Retinal pigment epithelial cell (primary cell): ENCODE measurements around the gene FAM83E.

Experiments
- DNase-seq: peaks from one replicate; pipeline ENCODE4 v3.0.0-alpha.2; 2010; ENCODE audit warnings: low read depth
- H3K4me3 ChIP-seq: 2 replicates; pipeline ENCODE4 v1.5.1; 2011; ENCODE audit warnings: mild to moderate bottlenecking, low read length, control low read depth, moderate library complexity
- TF ChIP-seq, protein P1 (sequence below): conservative IDR thresholded peaks from 2 replicates; pipeline ENCODE4 v1.5.1; 2011; ENCODE audit warnings: low read depth, low read length, control low read depth, inconsistent platforms

Gene FAM83E

DNA sequence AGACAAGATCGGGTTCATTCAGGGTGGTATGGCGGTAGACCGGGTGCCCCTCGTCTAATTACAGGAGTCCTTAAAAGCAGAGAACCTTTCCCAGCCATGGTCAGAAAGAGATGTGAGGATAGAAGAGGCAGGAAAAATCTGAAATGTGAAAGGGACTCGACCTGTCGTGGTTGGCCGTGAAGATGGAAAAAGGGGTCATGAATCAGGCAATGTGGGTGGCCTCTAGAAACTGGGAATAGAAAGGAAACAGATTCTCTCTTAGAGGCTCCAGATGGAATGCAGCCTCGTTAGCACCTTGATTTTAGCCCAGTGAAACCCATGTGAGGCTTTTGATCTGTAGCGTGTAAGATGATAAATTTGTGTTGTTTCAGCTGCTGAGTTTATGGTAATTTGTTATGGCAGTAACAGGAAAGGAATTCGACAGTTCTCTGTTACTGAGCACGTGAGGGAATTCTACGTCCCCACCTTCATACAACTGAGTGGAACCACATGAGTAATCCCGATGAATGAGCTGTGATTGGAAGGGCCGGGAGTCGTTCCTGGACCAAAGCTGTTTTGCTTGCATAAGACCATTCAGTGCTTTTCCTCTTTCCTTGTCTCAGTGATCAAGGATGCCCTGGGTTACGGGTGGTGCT, 42.1 kb upstream of the FAM83E start:
- TF ChIP-seq, protein P1, sequence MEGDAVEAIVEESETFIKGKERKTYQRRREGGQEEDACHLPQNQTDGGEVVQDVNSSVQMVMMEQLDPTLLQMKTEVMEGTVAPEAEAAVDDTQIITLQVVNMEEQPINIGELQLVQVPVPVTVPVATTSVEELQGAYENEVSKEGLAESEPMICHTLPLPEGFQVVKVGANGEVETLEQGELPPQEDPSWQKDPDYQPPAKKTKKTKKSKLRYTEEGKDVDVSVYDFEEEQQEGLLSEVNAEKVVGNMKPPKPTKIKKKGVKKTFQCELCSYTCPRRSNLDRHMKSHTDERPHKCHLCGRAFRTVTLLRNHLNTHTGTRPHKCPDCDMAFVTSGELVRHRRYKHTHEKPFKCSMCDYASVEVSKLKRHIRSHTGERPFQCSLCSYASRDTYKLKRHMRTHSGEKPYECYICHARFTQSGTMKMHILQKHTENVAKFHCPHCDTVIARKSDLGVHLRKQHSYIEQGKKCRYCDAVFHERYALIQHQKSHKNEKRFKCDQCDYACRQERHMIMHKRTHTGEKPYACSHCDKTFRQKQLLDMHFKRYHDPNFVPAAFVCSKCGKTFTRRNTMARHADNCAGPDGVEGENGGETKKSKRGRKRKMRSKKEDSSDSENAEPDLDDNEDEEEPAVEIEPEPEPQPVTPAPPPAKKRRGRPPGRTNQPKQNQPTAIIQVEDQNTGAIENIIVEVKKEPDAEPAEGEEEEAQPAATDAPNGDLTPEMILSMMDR, result no peak
- H3K4me3 ChIP-seq, result no peak overlapping the region
- no peak for DNase-seq

DNA sequence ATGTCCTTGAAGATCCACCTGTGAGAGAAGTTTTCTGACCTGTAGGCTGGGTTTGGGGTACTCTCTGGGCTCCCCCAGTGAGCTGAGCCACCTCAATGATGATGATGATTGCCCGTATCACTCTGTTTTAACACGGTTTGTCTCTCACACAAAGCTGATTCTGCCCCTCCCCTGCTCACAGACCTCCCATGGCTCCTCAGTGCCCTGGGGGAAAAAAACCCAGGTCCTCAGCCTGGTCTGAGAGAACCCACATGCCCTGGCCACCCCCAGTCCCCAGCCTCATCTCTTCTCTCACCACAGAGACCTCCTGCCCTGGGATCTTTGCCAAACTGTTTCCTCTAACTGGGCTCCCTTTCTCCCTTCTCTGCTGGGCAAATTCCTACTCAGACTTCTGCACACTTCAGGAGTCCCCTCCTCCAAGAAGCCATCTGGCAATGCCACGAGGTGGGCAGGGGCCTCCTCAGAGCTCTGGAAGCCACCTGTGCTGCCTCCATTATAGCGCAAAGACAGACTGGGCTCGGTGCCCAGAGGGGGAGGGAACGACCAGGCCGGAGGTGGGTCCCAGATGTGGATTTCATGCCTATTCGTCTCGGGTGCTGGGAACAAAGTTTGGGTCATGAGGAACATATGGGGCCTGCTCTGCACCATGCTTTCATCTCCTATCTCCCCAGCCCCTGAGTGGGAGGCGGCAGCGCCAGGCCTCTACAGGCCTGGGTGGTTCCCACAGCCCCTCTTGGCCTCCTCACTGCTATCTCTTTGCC, 39.6 kb upstream of the FAM83E start:
- DNase-seq, result no peak
- no peak overlapping the region for H3K4me3 ChIP-seq
- TF ChIP-seq, protein P1, result no peak

DNA sequence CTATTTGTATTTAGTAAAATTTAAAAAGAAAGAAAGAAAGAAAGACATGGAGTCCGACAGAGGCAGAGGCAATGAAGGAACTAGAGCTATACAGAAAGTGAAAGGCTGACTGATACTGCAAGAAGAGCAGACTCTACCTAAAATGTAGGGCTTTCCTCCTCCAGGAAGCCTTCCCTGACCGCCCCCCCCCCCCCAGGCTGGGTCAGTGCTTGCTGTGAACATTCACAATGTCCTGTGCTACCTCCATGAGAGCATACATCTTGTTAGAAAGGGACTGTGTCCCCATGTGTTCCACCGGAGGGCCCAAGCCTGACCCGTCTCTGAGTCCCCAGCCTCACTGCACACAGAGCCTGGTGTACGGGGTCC, 36.8 kb upstream of the FAM83E start:
- TF ChIP-seq, protein P1, result no peak
- no peak overlapping the region for H3K4me3 ChIP-seq
- DNase-seq, result no peak

DNA sequence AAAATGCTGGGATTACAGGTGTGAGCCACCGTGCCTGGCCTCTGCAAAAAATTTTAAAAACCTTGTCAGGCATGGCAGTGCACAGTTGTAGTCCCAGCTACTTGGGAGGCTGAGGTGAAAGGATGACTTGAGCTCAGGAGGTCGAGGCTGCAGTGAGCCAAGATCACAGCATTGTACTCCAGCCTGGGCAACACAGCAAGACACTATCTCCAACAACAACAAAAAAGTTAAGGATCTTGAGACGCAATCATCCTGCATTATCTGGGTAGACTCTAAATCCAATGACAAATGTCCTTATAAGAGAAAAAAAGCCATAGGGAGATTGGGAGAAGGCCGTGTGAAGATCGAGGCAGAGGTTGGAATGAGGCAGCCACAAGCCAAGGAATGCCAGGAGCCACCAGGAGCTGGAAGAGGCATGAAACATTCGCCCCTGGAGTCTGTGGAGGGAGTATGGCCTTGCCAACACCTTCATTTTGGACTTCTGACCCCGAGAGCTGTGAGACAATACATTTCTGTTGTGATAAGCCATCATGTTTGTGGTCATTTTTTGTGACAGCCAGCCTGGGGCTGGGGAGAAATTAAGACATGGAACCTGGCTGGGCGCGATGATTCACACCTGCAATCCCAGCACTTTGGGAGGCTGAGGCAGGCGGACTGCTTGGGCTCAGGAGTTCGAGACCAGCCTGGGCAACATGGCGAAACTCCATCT, 36.3 kb upstream of the FAM83E start:
- no peak for DNase-seq
- no peak overlapping the region for H3K4me3 ChIP-seq
- TF ChIP-seq, protein P1, result no peak

DNA sequence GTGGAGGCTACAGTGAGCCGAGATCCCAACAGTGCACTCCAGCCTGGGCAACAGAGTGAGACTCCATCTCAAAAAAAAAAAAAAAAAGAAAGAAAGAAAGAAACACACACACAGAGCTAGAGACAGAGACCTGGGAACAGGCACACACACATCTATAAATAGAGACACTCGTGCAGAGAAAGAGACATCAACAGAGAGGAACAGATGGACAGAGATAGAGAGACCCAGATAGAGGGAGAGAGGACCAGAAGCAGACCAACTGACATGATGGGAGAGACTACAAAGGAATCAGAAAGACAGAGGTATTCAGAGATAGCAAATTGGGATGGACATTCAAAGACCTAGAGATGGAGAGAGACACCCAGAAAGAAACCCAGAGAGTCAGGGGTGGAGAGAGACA, 33.3 kb upstream of the FAM83E start:
- H3K4me3 ChIP-seq, result no peak overlapping the region
- no peak for DNase-seq

DNA sequence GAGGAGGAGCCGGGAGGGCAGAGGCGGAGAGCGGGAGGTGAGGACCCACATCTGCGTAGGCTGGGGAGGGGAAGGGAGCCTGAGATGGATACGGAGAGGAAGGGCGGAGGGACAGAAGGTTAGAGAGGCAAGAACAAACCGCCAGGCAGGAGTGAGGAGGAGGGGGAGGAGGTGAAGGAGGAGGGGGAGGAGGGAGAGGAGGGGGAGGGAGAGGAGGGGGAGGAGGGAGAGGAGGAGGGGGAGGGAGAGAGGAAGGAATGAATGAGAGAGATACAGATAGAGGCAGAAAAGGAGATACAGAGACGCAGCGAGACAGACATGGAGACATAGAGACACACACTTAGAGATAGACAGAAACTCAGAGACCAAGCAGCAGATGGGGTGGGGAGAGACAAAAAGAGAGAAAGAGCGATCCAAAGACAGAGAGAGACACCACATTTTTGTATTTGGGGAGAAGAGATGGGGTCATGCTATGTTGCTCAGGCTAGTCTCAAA, 31.9 kb upstream of the FAM83E start:
- H3K4me3 ChIP-seq, result no peak overlapping the region
- DNase-seq, result no peak

More for the DNA sequence above, 33.3 kb upstream of the FAM83E start:
- TF ChIP-seq, protein P1, result no peak

More for the DNA sequence above, 31.9 kb upstream of the FAM83E start:
- TF ChIP-seq, protein P1, result no peak
